Kidney capillary endothelial cell (primary cell): Measurements from ENCODE around the gene NELL1.

Source experiments
- DNase-seq: peaks from one replicate; pipeline ENCODE4 v3.0.0-alpha.2; 2018; ENCODE audit warnings: low spot score

The NELL1 gene

GRCh38 chr11:21346361-21346760 is 677.0 kb downstream of the NELL1 start:
- DNase-seq = no peak

- no peak for DNase-seq
Observed at GRCh38 chr11:21350613-21351012, 681.2 kb downstream of the NELL1 start.

- DNase-seq = no peak
Observed at GRCh38 chr11:21353425-21353824, 684.0 kb downstream of the NELL1 start.

GRCh38 chr11:21364866-21365624 is 695.7 kb downstream of the NELL1 start:
- no peak for DNase-seq

GRCh38 chr11:21369947-21370346 is 700.6 kb downstream of the NELL1 start:
- no peak for DNase-seq

- no peak for DNase-seq
Observed at GRCh38 chr11:21371044-21371443, 701.7 kb downstream of the NELL1 start.

- no peak for DNase-seq
Observed at GRCh38 chr11:21372672-21373071, 703.3 kb downstream of the NELL1 start.

GRCh38 chr11:21374376-21374775 is 705.0 kb downstream of the NELL1 start:
- no peak for DNase-seq

GRCh38 chr11:21385669-21386440 is 716.5 kb downstream of the NELL1 start:
- DNase-seq = no peak

- DNase-seq = no peak
Observed at GRCh38 chr11:21390430-21390829, 721.0 kb downstream of the NELL1 start.

GRCh38 chr11:21396342-21397008 is 727.1 kb downstream of the NELL1 start:
- no peak for DNase-seq

GRCh38 chr11:21398195-21398594 is 728.8 kb downstream of the NELL1 start:
- no peak for DNase-seq

GRCh38 chr11:21401496-21401895 is 732.1 kb downstream of the NELL1 start:
- no peak for DNase-seq

- DNase-seq = no peak
Observed at GRCh38 chr11:21402274-21402673, 732.9 kb downstream of the NELL1 start.

GRCh38 chr11:21403069-21403468 is 733.7 kb downstream of the NELL1 start:
- no peak for DNase-seq

GRCh38 chr11:21405422-21405821 is 736.0 kb downstream of the NELL1 start:
- DNase-seq = no peak

GRCh38 chr11:21410513-21410912 is 741.1 kb downstream of the NELL1 start:
- no peak for DNase-seq

GRCh38 chr11:21411104-21411503 is 741.7 kb downstream of the NELL1 start:
- DNase-seq = no peak

- DNase-seq = no peak
Observed at GRCh38 chr11:21411597-21411996, 742.2 kb downstream of the NELL1 start.

- no peak for DNase-seq
Observed at GRCh38 chr11:21412652-21413383, 743.4 kb downstream of the NELL1 start.

- DNase-seq = no peak
Observed at GRCh38 chr11:21414953-21415352, 745.6 kb downstream of the NELL1 start.

- no peak for DNase-seq
Observed at GRCh38 chr11:21415606-21416005, 746.2 kb downstream of the NELL1 start.
